ENCODE data around the gene GATAD2A.
A peak's percentile ranks its signal among the peaks of the same experiment; 100 is the strongest.

The GATAD2A gene

GRCh38 chr19:19368087-19368486 is 37.4 kb upstream of the GATAD2A start:
- Histone ChIP-seq H3K9me3 (ENCODE audit: insufficient read depth, low read length, severe bottlenecking) (no peaks in the 10 kb centered on the region), H3K4me2 (ENCODE audit: insufficient read depth, low read length) (no peak overlapping the region), H3K4me3 (ENCODE audit: low read depth in 1 of 2, low read length in 2 of 2) (no peak overlapping the region), H2AFZ (ENCODE audit: low read depth, low read length) (no peak overlapping the region), H4K20me1 (ENCODE audit: insufficient read depth, low read length) (no peaks in the 10 kb centered on the region), H3K9ac (ENCODE audit: low read depth, low read length) (no peak overlapping the region), H3K27ac (ENCODE audit: low read length) (no peak overlapping the region), H3K36me3 (ENCODE audit: insufficient read depth, low read length) (no peaks in the 10 kb centered on the region), H3K79me2 (ENCODE audit: insufficient read depth, low read length) (no peaks in the 10 kb centered on the region), H3K4me1 (ENCODE audit: insufficient read depth, low read length) (peaks cover 24% of the 10 kb centered on the region), H3K27me3 (ENCODE audit: insufficient read depth, low read length, poor library complexity) (no peaks in the 10 kb centered on the region)
- DNase-seq (no peak), ATAC-seq (ENCODE audit: insufficient read depth, low read depth) (no peak)
- no peak for TF ChIP-seq EZH2 (IDR thresholded peaks at IDR 0.05; ENCODE audit: borderline replicate concordance, low read depth, low read length, severe bottlenecking)
- TF ChIP-seq, protein P1, sequence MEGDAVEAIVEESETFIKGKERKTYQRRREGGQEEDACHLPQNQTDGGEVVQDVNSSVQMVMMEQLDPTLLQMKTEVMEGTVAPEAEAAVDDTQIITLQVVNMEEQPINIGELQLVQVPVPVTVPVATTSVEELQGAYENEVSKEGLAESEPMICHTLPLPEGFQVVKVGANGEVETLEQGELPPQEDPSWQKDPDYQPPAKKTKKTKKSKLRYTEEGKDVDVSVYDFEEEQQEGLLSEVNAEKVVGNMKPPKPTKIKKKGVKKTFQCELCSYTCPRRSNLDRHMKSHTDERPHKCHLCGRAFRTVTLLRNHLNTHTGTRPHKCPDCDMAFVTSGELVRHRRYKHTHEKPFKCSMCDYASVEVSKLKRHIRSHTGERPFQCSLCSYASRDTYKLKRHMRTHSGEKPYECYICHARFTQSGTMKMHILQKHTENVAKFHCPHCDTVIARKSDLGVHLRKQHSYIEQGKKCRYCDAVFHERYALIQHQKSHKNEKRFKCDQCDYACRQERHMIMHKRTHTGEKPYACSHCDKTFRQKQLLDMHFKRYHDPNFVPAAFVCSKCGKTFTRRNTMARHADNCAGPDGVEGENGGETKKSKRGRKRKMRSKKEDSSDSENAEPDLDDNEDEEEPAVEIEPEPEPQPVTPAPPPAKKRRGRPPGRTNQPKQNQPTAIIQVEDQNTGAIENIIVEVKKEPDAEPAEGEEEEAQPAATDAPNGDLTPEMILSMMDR (IDR thresholded peaks at IDR 0.05; ENCODE audit: borderline replicate concordance, extremely low read depth, low read length, poor library complexity, severe bottlenecking) = no peak

- Histone ChIP-seq H3K9me3 (ENCODE audit: insufficient read depth, low read length, severe bottlenecking) (no peaks in the 10 kb centered on the region), H3K79me2 (ENCODE audit: insufficient read depth, low read length) (no peaks in the 10 kb centered on the region), H4K20me1 (ENCODE audit: insufficient read depth, low read length) (no peaks in the 10 kb centered on the region), H3K36me3 (ENCODE audit: insufficient read depth, low read length) (no peaks in the 10 kb centered on the region), H3K4me1 (ENCODE audit: insufficient read depth, low read length) (0 out of 2 replicates have a peak, but pooled peaks cover 3% of the 10 kb centered on the region), H3K27me3 (ENCODE audit: insufficient read depth, low read length, poor library complexity) (no peaks in the 10 kb centered on the region), H3K4me2 (ENCODE audit: insufficient read depth, low read length) (no peak overlapping the region), H3K4me3 (ENCODE audit: low read depth in 1 of 2, low read length in 2 of 2) (no peak overlapping the region), H3K9ac (ENCODE audit: low read depth, low read length) (no peak overlapping the region), H3K27ac (ENCODE audit: low read length) (no peak overlapping the region), H2AFZ (ENCODE audit: low read depth, low read length) (no peak overlapping the region)
- DNase-seq = no peak
- ATAC-seq (ENCODE audit: insufficient read depth, low read depth) = no peak
- TF ChIP-seq, protein P1 (IDR thresholded peaks at IDR 0.05; ENCODE audit: borderline replicate concordance, extremely low read depth, low read length, poor library complexity, severe bottlenecking) = no peak
- no peak for TF ChIP-seq EZH2 (IDR thresholded peaks at IDR 0.05; ENCODE audit: borderline replicate concordance, low read depth, low read length, severe bottlenecking)
These were observed 34.4 kb upstream of the GATAD2A start for GRCh38 chr19:19371059-19371458.

GRCh38 chr19:19372656-19373416 is 32.6 kb upstream of the GATAD2A start:
- ATAC-seq (ENCODE audit: insufficient read depth, low read depth) (no peak), DNase-seq (no peak)
- Histone ChIP-seq H3K4me2 (ENCODE audit: insufficient read depth, low read length) (no peak overlapping the region), H3K4me1 (ENCODE audit: insufficient read depth, low read length) (no peaks in the 10 kb centered on the region), H3K79me2 (ENCODE audit: insufficient read depth, low read length) (no peaks in the 10 kb centered on the region), H2AFZ (ENCODE audit: low read depth, low read length) (0 out of 2 replicates have a peak overlapping the region, but pooled peaks have one; percentile 13), H3K36me3 (ENCODE audit: insufficient read depth, low read length) (no peaks in the 10 kb centered on the region), H3K4me3 (ENCODE audit: low read depth in 1 of 2, low read length in 2 of 2) (no peak overlapping the region), H3K9me3 (ENCODE audit: insufficient read depth, low read length, severe bottlenecking) (no peaks in the 10 kb centered on the region), H3K27me3 (ENCODE audit: insufficient read depth, low read length, poor library complexity) (no peaks in the 10 kb centered on the region), H4K20me1 (ENCODE audit: insufficient read depth, low read length) (no peaks in the 10 kb centered on the region), H3K27ac (ENCODE audit: low read length) (no peak overlapping the region), H3K9ac (ENCODE audit: low read depth, low read length) (no peak overlapping the region)
- TF ChIP-seq EZH2 (IDR thresholded peaks at IDR 0.05; ENCODE audit: borderline replicate concordance, low read depth, low read length, severe bottlenecking) = no peak
- TF ChIP-seq, protein P1 (IDR thresholded peaks at IDR 0.05; ENCODE audit: borderline replicate concordance, extremely low read depth, low read length, poor library complexity, severe bottlenecking) = no peak

Data from DND-41 (cell line).